Measurements from ENCODE around the gene HSD11B2. TPM values are rescaled to one million over a fixed set of nuclear protein-coding genes. Genes with fewer than 3 reads are reported as not detected.

Gene HSD11B2
- total RNA-seq, 2 donors from 2014 or later, result not detected

GRCh38 chr16:67432506-67432890 is 1.6 kb downstream of the HSD11B2 start:
- no peak for TF ChIP-seq CTCF (IDR thresholded peaks at IDR 0.05)
- H3K4me1 ChIP-seq, result peaks cover 0 to 34% of the 10 kb centered on the region in 2 donors
- no peak overlapping the region for H3K4me3 ChIP-seq
- no peaks in the 10 kb centered on the region for H3K27me3 ChIP-seq
- no peak for DNase-seq (ENCODE audit: low spot score)
- no peaks in the 10 kb centered on the region for H3K36me3 ChIP-seq
- H3K9me3 ChIP-seq, result no peaks in the 10 kb centered on the region
- no peak overlapping the region for H3K27ac ChIP-seq

- Histone ChIP-seq H3K36me3 (peaks cover 3% of the 10 kb centered on the region), H3K4me3 (no peak overlapping the region), H3K27me3 (no peaks in the 10 kb centered on the region), H3K4me1 (peaks cover 0 to 30% of the 10 kb centered on the region in 2 donors), H3K9me3 (no peaks in the 10 kb centered on the region), H3K27ac (no peak overlapping the region)
- TF ChIP-seq CTCF (IDR thresholded peaks at IDR 0.05), result no peak
- DNase-seq (ENCODE audit: low spot score), result no peak
Measured at GRCh38 chr16:67433131-67433719, 2.3 kb downstream of the HSD11B2 start.

GRCh38 chr16:67435758-67436164 is 4.8 kb downstream of the HSD11B2 start:
- no peak for DNase-seq (ENCODE audit: low spot score)
- H3K27me3 ChIP-seq, result no peaks in the 10 kb centered on the region
- no peaks in the 10 kb centered on the region for H3K9me3 ChIP-seq
- peaks cover 14% of the 10 kb centered on the region for H3K36me3 ChIP-seq
- H3K4me3 ChIP-seq, result no peak overlapping the region
- no peak for TF ChIP-seq CTCF (IDR thresholded peaks at IDR 0.05)
- H3K27ac ChIP-seq, result no peak overlapping the region
- peaks cover 0 to 15% of the 10 kb centered on the region in 2 donors for H3K4me1 ChIP-seq

GRCh38 chr16:67436640-67437193 is 5.8 kb downstream of the HSD11B2 start:
- Histone ChIP-seq H3K36me3 (peaks cover 14% of the 10 kb centered on the region), H3K4me1 (peaks cover 0 to 18% of the 10 kb centered on the region in 2 donors), H3K9me3 (no peaks in the 10 kb centered on the region), H3K4me3 (no peak overlapping the region), H3K27me3 (no peaks in the 10 kb centered on the region), H3K27ac (no peak overlapping the region)
- DNase-seq (ENCODE audit: low spot score), result no peak
- TF ChIP-seq CTCF (IDR thresholded peaks at IDR 0.05), result no peak

- no peak overlapping the region for H3K4me3 ChIP-seq
- H3K27ac ChIP-seq, result no peak overlapping the region
- no peaks in the 10 kb centered on the region for H3K27me3 ChIP-seq
- no peak for TF ChIP-seq CTCF (IDR thresholded peaks at IDR 0.05)
- H3K36me3 ChIP-seq, result peaks cover 14% of the 10 kb centered on the region
- no peaks in the 10 kb centered on the region for H3K9me3 ChIP-seq
- DNase-seq (ENCODE audit: low spot score), result no peak
- H3K4me1 ChIP-seq, result peaks cover 0 to 18% of the 10 kb centered on the region in 2 donors
Measured at GRCh38 chr16:67437513-67437912, 6.6 kb downstream of the HSD11B2 start.

All from right atrium auricular region (tissue), 2 donors.